ENCODE results near the gene CD248.
A peak's percentile ranks its signal among the peaks of the same experiment; 100 is the strongest.

The CD248 gene

GRCh38 chr11:66297610-66298009 is 19.2 kb downstream of the CD248 start:
- TF ChIP-seq, protein P1, sequence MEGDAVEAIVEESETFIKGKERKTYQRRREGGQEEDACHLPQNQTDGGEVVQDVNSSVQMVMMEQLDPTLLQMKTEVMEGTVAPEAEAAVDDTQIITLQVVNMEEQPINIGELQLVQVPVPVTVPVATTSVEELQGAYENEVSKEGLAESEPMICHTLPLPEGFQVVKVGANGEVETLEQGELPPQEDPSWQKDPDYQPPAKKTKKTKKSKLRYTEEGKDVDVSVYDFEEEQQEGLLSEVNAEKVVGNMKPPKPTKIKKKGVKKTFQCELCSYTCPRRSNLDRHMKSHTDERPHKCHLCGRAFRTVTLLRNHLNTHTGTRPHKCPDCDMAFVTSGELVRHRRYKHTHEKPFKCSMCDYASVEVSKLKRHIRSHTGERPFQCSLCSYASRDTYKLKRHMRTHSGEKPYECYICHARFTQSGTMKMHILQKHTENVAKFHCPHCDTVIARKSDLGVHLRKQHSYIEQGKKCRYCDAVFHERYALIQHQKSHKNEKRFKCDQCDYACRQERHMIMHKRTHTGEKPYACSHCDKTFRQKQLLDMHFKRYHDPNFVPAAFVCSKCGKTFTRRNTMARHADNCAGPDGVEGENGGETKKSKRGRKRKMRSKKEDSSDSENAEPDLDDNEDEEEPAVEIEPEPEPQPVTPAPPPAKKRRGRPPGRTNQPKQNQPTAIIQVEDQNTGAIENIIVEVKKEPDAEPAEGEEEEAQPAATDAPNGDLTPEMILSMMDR (IDR thresholded peaks at IDR 0.05) = no peak
- TF ChIP-seq ZFX (IDR thresholded peaks at IDR 0.05; ENCODE audit: borderline replicate concordance) = no peak
- H3K27ac ChIP-seq = no peak overlapping the region

GRCh38 chr11:66294626-66295620 is 21.9 kb downstream of the CD248 start:
- H3K27ac ChIP-seq = no peak overlapping the region
- TF ChIP-seq, protein P1 (IDR thresholded peaks at IDR 0.05) = no peak
- no peak for TF ChIP-seq ZFX (IDR thresholded peaks at IDR 0.05; ENCODE audit: borderline replicate concordance)

DNA sequence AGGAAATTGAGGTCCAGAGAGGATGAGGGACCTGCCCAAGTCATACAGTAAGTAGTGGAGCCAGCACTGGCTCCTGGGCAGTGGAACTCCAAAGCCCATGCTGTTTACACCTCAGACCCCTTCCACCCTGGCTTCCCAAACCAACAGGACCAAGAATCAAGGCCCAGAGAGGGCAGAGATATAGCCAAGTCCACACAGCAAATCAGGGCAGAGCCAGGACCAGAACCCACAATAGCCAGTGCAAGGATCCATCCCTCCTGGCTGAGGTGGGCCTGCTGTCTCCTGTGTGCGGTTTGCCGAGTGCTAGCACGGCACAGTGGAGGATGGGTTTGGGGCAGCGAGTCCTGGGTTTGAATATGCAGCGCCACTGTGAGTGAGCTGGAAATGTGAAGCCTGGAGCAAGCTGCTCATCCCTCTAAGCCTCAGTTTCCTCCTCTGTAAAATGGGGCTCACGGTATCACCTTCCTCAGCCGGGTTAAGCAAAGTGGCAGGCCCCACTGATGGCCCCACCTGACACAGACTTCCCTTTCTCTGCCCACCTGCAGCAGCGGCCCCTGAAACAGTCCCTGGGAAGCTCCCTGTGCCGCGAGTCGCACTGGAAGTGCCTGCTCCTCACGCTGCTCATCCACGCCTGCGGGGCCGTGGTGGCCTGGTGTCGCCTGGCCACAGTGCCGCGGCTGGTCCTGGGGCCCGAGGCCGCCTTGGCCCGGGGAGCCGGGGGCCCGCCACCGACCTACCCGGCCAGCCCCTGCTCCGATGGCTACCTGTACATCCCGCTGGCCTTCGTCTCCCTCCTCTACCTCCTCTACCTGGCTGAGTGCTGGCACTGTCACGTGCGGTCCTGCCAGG is 22.8 kb downstream of the CD248 start:
- no peak overlapping the region for H3K27ac ChIP-seq
- TF ChIP-seq ZFX (IDR thresholded peaks at IDR 0.05; ENCODE audit: borderline replicate concordance) = no peak
- TF ChIP-seq, protein P1 (IDR thresholded peaks at IDR 0.05) = no peak

- no peak overlapping the region for H3K27ac ChIP-seq
- TF ChIP-seq ZFX (IDR thresholded peaks at IDR 0.05; ENCODE audit: borderline replicate concordance) = no peak
- TF ChIP-seq, protein P1 (IDR thresholded peaks at IDR 0.05) = no peak
Measured at GRCh38 chr11:66293352-66293751, 23.5 kb downstream of the CD248 start.

DNA sequence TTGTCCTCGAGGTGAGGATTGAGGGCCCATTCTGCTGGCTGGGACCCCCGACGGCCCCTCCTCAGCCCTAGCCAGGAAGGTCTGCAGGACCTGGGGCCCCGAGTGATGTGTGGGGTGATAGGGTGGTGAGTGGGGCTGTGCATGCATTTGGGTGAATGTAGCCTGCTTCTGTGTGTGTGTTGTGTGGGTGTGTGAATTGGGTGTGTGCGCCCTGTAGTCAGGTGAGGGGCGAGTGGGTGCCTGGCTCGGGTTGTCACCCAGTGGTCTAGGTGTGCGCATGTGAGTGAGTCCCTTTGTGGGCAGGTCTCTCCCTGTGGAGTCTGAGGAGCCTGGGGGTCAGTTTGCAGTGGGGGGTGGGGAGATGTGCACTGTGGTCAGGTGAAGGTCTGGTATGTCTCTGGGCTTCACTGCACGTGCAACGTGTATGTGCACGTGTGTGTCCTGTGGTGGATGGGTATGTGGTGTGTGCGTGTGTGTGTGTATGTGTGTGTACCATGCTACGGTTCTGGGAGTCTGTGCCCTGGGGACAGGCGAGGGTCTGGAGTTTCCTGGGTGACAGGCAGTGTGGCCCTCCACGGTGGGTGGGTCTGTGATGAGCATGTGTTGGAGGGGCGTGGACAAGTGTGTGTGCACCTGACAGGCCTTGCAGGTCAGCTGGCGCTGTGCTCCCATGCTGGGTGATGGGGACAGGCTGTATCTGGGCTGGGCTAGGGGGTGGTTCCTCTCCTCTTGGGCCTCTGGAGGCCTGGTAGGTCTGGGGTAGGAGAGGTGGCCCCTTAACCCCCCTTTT is 24.1 kb downstream of the CD248 start:
- H3K27ac ChIP-seq = no peak overlapping the region
- TF ChIP-seq, protein P1 (IDR thresholded peaks at IDR 0.05) = no peak
- no peak for TF ChIP-seq ZFX (IDR thresholded peaks at IDR 0.05; ENCODE audit: borderline replicate concordance)

DNA sequence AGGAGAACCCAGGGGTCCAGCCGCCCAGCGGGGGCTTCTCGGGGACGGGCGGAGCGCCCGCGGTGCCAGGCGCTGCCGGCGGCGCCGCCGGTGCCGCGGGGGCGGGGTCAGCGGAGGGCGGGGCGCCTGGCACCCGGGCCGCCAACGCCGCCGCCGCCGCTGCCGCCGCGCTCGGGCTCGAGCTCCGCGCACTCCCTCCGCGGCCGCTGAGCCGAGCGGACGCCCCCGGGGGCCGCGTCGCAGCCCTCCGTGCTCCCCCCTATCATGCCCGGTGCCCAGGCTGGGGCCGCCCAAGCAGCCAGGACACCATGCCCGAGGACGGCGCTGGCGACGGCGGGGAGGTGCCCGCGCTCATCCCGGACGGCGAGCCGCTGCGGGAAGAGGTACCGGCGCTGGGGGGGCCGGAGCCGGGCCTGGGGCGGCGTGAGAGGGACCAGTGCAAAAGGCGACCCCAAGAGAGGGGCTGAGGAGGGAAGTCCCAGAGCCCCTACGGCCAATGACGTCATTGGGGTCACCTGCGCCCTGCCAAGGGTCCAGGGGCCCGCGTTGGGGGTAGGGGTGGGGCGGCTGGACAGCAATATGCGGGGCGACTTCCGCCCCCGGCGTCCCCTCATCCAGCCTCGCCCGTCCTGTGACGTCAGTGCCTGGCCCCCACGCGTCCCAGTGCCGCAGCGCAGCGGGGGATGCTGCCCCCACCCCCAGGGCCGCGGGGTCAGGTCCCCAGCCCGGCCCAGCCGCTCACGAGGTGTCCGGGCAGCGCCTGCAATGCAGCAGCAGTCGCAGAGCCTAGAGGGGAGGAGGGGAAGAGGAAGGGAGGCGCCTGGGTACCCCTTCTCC is 24.9 kb downstream of the CD248 start, which contains the start of gene TMEM151A:
Gene TMEM151A, plus strand, starts transcription at position 189 of the 837 bp plus-strand sequence. Its CDS starts 120 bp downstream, at position 309.
- H3K27ac ChIP-seq = peak within 1 kb of the TSS; percentile 94
- TF ChIP-seq, protein P1 (IDR thresholded peaks at IDR 0.05) = no peak
- no peak for TF ChIP-seq ZFX (IDR thresholded peaks at IDR 0.05; ENCODE audit: borderline replicate concordance)
